ENCODE results near the gene LDHAL6B.
A peak's percentile ranks its signal among the peaks of the same experiment; 100 is the strongest.

Gene LDHAL6B

DNA sequence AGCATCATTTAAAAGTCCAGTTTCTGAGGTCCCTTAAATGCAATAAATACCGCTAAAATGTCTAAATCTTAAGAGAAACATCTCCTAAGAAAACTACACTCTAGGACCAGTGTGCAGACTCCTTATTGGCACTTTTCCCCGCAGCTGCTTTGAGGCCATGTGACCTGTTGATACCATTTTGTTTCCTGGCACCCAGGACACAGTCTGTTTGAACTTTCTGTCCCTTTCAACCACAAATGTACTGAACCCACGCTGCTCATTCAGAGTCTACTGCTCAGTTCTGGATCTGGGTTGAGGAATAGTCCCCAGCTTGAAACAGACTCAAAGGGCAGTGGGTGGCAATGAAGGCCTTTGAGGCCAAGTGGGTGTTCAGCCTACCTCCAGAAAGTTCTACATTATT is 17.1 kb downstream of the LDHAL6B start:
- peak; percentile 22 for DNase-seq (ENCODE audit: low read depth, low spot score)
- no peak overlapping the region for H3K4me3 ChIP-seq (ENCODE audit: low read depth, low read length)
- TF ChIP-seq, protein P1, sequence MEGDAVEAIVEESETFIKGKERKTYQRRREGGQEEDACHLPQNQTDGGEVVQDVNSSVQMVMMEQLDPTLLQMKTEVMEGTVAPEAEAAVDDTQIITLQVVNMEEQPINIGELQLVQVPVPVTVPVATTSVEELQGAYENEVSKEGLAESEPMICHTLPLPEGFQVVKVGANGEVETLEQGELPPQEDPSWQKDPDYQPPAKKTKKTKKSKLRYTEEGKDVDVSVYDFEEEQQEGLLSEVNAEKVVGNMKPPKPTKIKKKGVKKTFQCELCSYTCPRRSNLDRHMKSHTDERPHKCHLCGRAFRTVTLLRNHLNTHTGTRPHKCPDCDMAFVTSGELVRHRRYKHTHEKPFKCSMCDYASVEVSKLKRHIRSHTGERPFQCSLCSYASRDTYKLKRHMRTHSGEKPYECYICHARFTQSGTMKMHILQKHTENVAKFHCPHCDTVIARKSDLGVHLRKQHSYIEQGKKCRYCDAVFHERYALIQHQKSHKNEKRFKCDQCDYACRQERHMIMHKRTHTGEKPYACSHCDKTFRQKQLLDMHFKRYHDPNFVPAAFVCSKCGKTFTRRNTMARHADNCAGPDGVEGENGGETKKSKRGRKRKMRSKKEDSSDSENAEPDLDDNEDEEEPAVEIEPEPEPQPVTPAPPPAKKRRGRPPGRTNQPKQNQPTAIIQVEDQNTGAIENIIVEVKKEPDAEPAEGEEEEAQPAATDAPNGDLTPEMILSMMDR (IDR thresholded peaks at IDR 0.05; ENCODE audit: low read depth, low read length) = no peak
- in situ Hi-C loops (cut with HindIII; ENCODE audit: low sequenced_read_pairs) = no loop called here

DNA sequence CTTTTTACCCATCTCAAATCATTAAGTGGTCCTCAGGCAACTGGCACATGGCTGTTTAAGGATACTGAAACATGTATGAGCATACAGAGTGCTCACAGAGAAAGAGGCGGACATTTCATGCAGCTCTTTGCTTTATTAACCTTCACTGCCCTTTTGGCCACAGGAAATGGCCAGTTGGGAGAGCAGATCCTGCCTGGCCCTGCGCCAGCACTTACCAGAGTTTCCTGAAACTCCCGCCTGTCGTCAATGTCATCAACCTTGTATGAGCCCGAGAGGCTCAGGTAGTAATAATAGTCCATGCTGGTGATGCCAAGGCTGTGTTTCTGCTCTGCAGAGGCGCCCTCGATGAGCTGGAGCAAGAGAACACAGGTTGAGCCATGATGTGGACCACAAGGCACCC is 17.8 kb downstream of the LDHAL6B start:
- TF ChIP-seq, protein P1 (IDR thresholded peaks at IDR 0.05; ENCODE audit: low read depth, low read length) = no peak
- no peak for DNase-seq (ENCODE audit: low read depth, low spot score)
- in situ Hi-C loops (cut with HindIII; ENCODE audit: low sequenced_read_pairs) = no loop called here

DNA sequence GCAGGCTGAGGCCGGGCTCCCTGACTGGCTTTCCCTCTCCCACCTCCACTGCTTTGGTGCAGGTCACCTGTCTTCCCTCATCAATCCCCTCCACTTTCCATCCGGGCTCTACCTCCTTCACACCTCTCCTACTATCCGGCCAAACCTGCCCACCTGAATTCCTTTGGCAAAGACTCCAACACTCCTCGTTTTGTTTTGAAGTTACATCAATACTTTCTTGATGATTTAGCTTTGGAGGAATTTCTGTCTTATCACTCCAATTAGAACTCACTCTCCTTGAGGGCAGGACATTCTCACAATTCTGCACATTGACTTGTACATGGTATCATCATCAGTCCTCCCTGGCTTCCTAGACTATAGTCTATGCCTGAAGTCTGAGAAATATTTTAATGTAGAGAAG is 20.4 kb downstream of the LDHAL6B start:
- in situ Hi-C loops (cut with HindIII; ENCODE audit: low sequenced_read_pairs) = no loop called here
- no peak overlapping the region for H3K4me3 ChIP-seq (ENCODE audit: low read depth, low read length)
- DNase-seq (ENCODE audit: low read depth, low spot score) = no peak
- TF ChIP-seq, protein P1 (IDR thresholded peaks at IDR 0.05; ENCODE audit: low read depth, low read length) = no peak

More for the DNA sequence above, 17.8 kb downstream of the LDHAL6B start:
- no peak overlapping the region for H3K4me3 ChIP-seq (ENCODE audit: low read depth, low read length)

DNA sequence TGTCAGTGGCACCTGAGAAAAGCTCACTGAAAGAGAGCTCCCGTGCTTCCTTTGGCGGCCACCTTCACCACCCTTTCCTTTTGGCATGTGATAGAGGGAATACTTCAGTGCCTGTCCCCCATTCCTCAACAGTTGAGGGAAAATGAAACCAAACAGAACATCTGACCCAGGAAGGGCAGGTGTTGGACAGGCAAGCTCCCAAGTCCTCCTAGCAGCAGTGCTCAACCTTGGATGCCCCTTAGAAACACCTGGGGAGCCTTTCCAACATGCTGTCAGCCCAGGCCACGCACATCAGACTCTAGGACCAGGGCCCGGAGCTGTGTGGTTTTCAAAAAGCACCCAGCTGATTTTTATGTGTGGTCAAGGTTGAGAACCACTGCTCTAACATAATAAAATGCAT is 22.4 kb downstream of the LDHAL6B start:
- H3K4me3 ChIP-seq (ENCODE audit: low read depth, low read length) = no peak overlapping the region
- in situ Hi-C loops (cut with HindIII; ENCODE audit: low sequenced_read_pairs) = no loop called here
- DNase-seq (ENCODE audit: low read depth, low spot score) = no peak
- TF ChIP-seq, protein P1 (IDR thresholded peaks at IDR 0.05; ENCODE audit: low read depth, low read length) = no peak

DNA sequence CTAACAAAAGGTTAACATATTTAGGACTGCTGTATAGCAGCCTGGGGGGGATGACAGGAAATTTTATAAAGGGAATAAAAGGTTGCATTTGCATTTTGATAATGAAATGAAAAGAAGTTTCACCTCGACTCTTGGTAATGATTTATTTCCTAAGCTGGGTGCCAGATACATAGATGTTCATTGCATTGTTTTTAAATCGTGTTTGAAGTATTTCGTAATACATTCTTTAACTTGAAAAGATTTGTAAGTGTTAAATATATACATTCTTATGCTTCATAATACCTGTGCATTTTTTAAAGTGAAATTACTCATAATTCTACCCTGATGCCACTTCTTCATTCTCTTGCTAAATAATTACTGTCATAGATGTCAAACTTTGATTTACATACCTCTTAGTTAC is 22.8 kb downstream of the LDHAL6B start:
- in situ Hi-C loops (cut with HindIII; ENCODE audit: low sequenced_read_pairs) = no loop called here
- DNase-seq (ENCODE audit: low read depth, low spot score) = no peak
- no peak overlapping the region for H3K4me3 ChIP-seq (ENCODE audit: low read depth, low read length)
- TF ChIP-seq, protein P1 (IDR thresholded peaks at IDR 0.05; ENCODE audit: low read depth, low read length) = no peak

DNA sequence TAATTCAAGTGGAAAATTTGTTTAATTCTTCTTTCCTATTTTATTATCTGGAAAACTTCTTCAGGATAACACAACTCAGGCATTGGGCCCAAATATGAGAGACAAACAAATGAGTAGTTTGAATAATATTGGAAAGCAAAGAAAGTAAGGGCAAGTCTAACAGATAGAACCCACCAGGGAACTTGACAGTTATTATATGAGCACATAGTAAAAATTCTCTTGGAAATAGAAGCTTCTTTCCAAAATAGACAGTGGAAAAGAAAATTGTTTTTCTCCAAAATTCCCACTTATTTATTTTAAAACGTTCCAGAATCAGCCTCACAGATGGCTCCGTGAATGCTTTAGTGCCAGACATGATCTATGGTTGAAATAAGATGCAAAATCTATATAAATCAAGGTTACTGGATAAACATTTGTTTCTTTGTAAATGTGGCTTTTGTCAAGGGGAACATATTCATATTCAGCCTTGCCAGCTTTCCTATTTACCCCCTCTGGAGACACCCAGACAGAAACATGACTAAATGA is 23.9 kb downstream of the LDHAL6B start:
- DNase-seq (ENCODE audit: low read depth, low spot score) = no peak
- in situ Hi-C loops (cut with HindIII; ENCODE audit: low sequenced_read_pairs) = no loop called here
- TF ChIP-seq, protein P1 (IDR thresholded peaks at IDR 0.05; ENCODE audit: low read depth, low read length) = no peak
- H3K4me3 ChIP-seq (ENCODE audit: low read depth, low read length) = no peak overlapping the region

DNA sequence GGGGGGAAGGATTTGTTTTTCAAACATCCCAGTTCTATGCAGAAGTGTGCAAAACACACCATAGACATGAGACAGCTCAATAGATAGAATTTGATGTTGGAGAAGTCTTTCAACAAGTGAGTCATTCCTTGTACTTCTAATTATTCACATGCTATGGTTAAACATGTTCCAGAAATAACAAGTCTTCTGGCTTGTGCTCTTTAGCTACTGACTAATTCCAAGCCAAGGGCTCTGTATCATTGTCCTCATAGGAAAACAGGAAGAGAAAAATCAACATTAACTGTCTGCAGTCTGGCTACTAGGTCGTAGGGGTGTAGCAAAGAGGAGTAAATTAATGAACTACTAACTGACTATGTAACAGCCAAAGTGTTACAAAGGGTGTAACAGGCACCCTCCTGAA is 25.8 kb downstream of the LDHAL6B start:
- TF ChIP-seq, protein P1 (IDR thresholded peaks at IDR 0.05; ENCODE audit: low read depth, low read length) = no peak
- in situ Hi-C loops (cut with HindIII; ENCODE audit: low sequenced_read_pairs) = no loop called here
- peak; percentile 90 for DNase-seq (ENCODE audit: low read depth, low spot score)
- H3K4me3 ChIP-seq (ENCODE audit: low read depth, low read length) = no peak overlapping the region

Measured in astrocyte of the spinal cord (primary cell).